HepG2 (cell line): ENCODE results near the gene TRMT2A. TPM values are rescaled to one million over a fixed set of nuclear protein-coding genes. Genes with fewer than 3 reads are reported as not detected.

Source experiments
- GABPA ChIP-seq, 2 experiments: IDR thresholded peaks; 2 replicates each; pipeline ENCODE4 v1.6.1; 2011 to 2016; ENCODE audit warnings: low read depth in 2 of 2, low read length in 1 of 2, missing biosample characterization in 1 of 2, missing genetic modification characterization in 1 of 2
- GATAD1 ChIP-seq: IDR thresholded peaks from 2 replicates; pipeline ENCODE4 v1.6.1; 2016; ENCODE audit warnings: missing genetic modification reagents, missing compliant biosample characterization
- HDAC6 ChIP-seq: fragments of 200-600 bp; sonication (generic); IDR thresholded peaks from 2 replicates; pipeline ENCODE4 v1.7.0; 2017; ENCODE audit warnings: mild to moderate bottlenecking, antibody characterized with exemption, low read length, low read depth
- LCORL ChIP-seq, 2 experiments: fragments of 450-650 bp in 1 of 2; sonication (generic) in 1 of 2; formaldehyde crosslinking in 1 of 2; IDR thresholded peaks; 2 replicates each; pipeline versions ENCODE4 v1.5.0 to v1.6.1; 2017 to 2020; ENCODE audit warnings: antibody characterized with exemption in 1 of 2, missing genetic modification reagents in 1 of 2
- MAF1 ChIP-seq: sonication (generic); formaldehyde crosslinking; IDR thresholded peaks from 2 replicates; pipeline ENCODE4 v1.5.0; 2020; ENCODE audit warnings: missing genetic modification reagents, borderline replicate concordance
- MBNL3 ChIP-seq: fragments of 250-450 bp; sonication (Bioruptor Pico); conservative IDR thresholded peaks from 2 replicates; pipeline ENCODE4 v1.8.0; 2022; ENCODE audit warnings: mild to moderate bottlenecking, inconsistent platforms
- NAIF1 ChIP-seq: sonication (generic); formaldehyde crosslinking; IDR thresholded peaks from 2 replicates; pipeline ENCODE4 v1.5.0; 2020; ENCODE audit warnings: mild to moderate bottlenecking, missing genetic modification reagents, borderline replicate concordance
- NCOR1 ChIP-seq: fragments of 200-600 bp; sonication (generic); IDR thresholded peaks from 2 replicates; pipeline ENCODE4 v1.7.0; 2017; ENCODE audit warnings: antibody characterized with exemption, low read length, borderline replicate concordance
- NFYB ChIP-seq: sonication (generic); formaldehyde crosslinking; IDR thresholded peaks from 2 replicates; pipeline ENCODE4 v1.4.0; 2020; ENCODE audit warnings: missing genetic modification reagents
- NONO ChIP-seq, 2 experiments: fragments of 450-650 bp in 1 of 2; sonication (generic) in 1 of 2; formaldehyde crosslinking in 1 of 2; IDR thresholded peaks in 1 of 2; conservative IDR thresholded peaks in 1 of 2; 2 replicates each; pipeline versions ENCODE4 v1.6.1 to v1.8.0; 2017 to 2022; ENCODE audit warnings: mild to moderate bottlenecking in 1 of 2, missing genetic modification reagents in 1 of 2, moderate library complexity in 1 of 2
- SMYD3 ChIP-seq: sonication (generic); formaldehyde crosslinking; IDR thresholded peaks from 2 replicates; pipeline ENCODE4 v1.8.1; 2023; ENCODE audit warnings: mild to moderate bottlenecking, missing genetic modification reagents
- SPEN ChIP-seq: sonication (generic); formaldehyde crosslinking; IDR thresholded peaks from 2 replicates; pipeline ENCODE4 v1.5.1; 2020; ENCODE audit warnings: low read depth, mild to moderate bottlenecking, missing genetic modification reagents
- SRSF9 ChIP-seq: fragments of 200-400 bp; formaldehyde crosslinking; IDR thresholded peaks from 2 replicates; pipeline ENCODE4 v1.6.1; 2018; ENCODE audit warnings: borderline replicate concordance, mild to moderate bottlenecking, low read depth, low read length; ENCODE audit not compliant: insufficient read depth, poor library complexity, severe bottlenecking
- SYNCRIP ChIP-seq: fragments of 200-400 bp; formaldehyde crosslinking; IDR thresholded peaks from 2 replicates; pipeline ENCODE4 v1.6.1; 2018; ENCODE audit warnings: mild to moderate bottlenecking, low read depth, low read length; ENCODE audit not compliant: insufficient read depth
- ZFY ChIP-seq: sonication (generic); formaldehyde crosslinking; IDR thresholded peaks from 2 replicates; pipeline ENCODE4 v1.4.0; 2020; ENCODE audit warnings: missing genetic modification reagents
- ZNF468 ChIP-seq: sonication (generic); formaldehyde crosslinking; IDR thresholded peaks from 2 replicates; pipeline ENCODE4 v1.8.0; 2022; ENCODE audit warnings: mild to moderate bottlenecking, moderate library complexity, missing genetic modification reagents
- ZNF598 ChIP-seq: sonication (generic); formaldehyde crosslinking; IDR thresholded peaks from 2 replicates; pipeline ENCODE4 v1.5.1; 2020; ENCODE audit warnings: mild to moderate bottlenecking, missing genetic modification reagents, borderline replicate concordance
- ZNF704 ChIP-seq: sonication (generic); formaldehyde crosslinking; IDR thresholded peaks from 2 replicates; pipeline ENCODE4 v1.8.1; 2023; ENCODE audit warnings: mild to moderate bottlenecking, inconsistent platforms, moderate library complexity, missing genetic modification reagents, borderline replicate concordance
- ZNF781 ChIP-seq: sonication (generic); formaldehyde crosslinking; IDR thresholded peaks from 2 replicates; pipeline ENCODE4 v1.5.1; 2020; ENCODE audit warnings: borderline replicate concordance, mild to moderate bottlenecking, missing genetic modification reagents; ENCODE audit errors: not compliant biosample characterization
- polyA plus RNA-seq, 8 experiments: library from polyadenylated mRNA; depleted of rRNA in 3 of 8; stranded (reverse) in 7 of 8; unstranded in 1 of 8; fragments of >200 nt; fragmentation: Illumina TruSeq in 4 of 8; extraction: Trizol in 4 of 8; gene quantifications; 2 replicates each; pipeline versions ENCODE4 v1.2.1 to v1.2.3, GENCODE V29; 2011 to 2016; ENCODE audit warnings: low read depth in 4 of 8, missing spikeins in 1 of 8, mixed read lengths in 1 of 8; ENCODE audit not compliant: insufficient read depth in 1 of 8
- total RNA-seq, 5 experiments: library from RNA; depleted of rRNA; stranded (reverse); fragments of >200 nt; fragmentation: Illumina TruSeq; extraction: Trizol; gene quantifications; 2 replicates each; pipeline ENCODE4 v1.2.3, GENCODE V29; 2016; ENCODE audit warnings: low read depth in 1 of 5
- TF ChIP-seq, protein P1 (sequence below): sonication (generic); formaldehyde crosslinking; IDR thresholded peaks from 2 replicates; pipeline ENCODE4 v1.5.0; 2020; ENCODE audit warnings: mild to moderate bottlenecking, missing genetic modification reagents
- TF ChIP-seq, protein P2 (sequence below): IDR thresholded peaks from 2 replicates; pipeline ENCODE4 v1.6.1; 2016
- TF ChIP-seq, protein P3 (sequence below): IDR thresholded peaks from 2 replicates; pipeline ENCODE4 v1.6.1; 2018; ENCODE audit warnings: missing genetic modification reagents, mild to moderate bottlenecking, missing compliant biosample characterization

TRMT2A gene
- total and polyA plus RNA-seq, 2 of the 13 experiments (the other 11 are each of a cell fraction or from before 2014, with no cell fraction given) = 24.0 to 30.3 TPM

GRCh38 chr22:20128902-20129746 lies 12.1 kb upstream of the TRMT2A start (continued):
- TF ChIP-seq ZNF704 (0 out of 2 replicates have a peak, but pooled peaks have one; percentile 48), NAIF1 (CRISPR knock-in tag) (no peak), SPEN (CRISPR knock-in tag) (no peak), ZNF468 (CRISPR knock-in tag) (no peak), SRSF9 (no peak), ZNF598 (CRISPR knock-in tag) (no peak), GABPA (IDR thresholded peaks at IDR 0.05; ENCODE audit: low read depth, low read length) (no peak), GABPA (CRISPR knock-in tag; IDR thresholded peaks at IDR 0.05; ENCODE audit: low read depth) (no peak), NFYB (CRISPR knock-in tag) (0 out of 2 replicates have a peak, but pooled peaks have one; percentile 18), HDAC6 (no peak), SMYD3 (CRISPR knock-in tag) (no peak), MAF1 (CRISPR knock-in tag) (no peak), LCORL (IDR thresholded peaks at IDR 0.05) (no peak), LCORL (CRISPR knock-in tag; IDR thresholded peaks at IDR 0.05) (peak; percentile 66), ZFY (CRISPR knock-in tag) (peak; percentile 36; the same call in 1 of the 2 replicates), GATAD1 (CRISPR knock-in tag) (no peak), NONO (IDR thresholded peaks at IDR 0.05) (no peak), NONO (CRISPR knock-in tag; conservative IDR thresholded peaks at IDR 0.05) (0 out of 2 replicates have a peak, but pooled peaks have one; percentile 38), SYNCRIP (no peak), MBNL3 (CRISPR knock-in tag) (no peak), ZNF781 (CRISPR knock-in tag) (no peak), NCOR1 (peak; percentile 45; the same call in 1 of the 2 replicates)
- TF ChIP-seq, protein P1, sequence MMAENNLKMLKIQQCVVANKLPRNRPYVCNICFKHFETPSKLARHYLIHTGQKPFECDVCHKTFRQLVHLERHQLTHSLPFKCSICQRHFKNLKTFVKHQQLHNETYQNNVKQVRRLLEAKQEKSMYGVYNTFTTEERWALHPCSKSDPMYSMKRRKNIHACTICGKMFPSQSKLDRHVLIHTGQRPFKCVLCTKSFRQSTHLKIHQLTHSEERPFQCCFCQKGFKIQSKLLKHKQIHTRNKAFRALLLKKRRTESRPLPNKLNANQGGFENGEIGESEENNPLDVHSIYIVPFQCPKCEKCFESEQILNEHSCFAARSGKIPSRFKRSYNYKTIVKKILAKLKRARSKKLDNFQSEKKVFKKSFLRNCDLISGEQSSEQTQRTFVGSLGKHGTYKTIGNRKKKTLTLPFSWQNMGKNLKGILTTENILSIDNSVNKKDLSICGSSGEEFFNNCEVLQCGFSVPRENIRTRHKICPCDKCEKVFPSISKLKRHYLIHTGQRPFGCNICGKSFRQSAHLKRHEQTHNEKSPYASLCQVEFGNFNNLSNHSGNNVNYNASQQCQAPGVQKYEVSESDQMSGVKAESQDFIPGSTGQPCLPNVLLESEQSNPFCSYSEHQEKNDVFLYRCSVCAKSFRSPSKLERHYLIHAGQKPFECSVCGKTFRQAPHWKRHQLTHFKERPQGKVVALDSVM (CRISPR knock-in tag) = no peak
- TF ChIP-seq, protein P2, sequence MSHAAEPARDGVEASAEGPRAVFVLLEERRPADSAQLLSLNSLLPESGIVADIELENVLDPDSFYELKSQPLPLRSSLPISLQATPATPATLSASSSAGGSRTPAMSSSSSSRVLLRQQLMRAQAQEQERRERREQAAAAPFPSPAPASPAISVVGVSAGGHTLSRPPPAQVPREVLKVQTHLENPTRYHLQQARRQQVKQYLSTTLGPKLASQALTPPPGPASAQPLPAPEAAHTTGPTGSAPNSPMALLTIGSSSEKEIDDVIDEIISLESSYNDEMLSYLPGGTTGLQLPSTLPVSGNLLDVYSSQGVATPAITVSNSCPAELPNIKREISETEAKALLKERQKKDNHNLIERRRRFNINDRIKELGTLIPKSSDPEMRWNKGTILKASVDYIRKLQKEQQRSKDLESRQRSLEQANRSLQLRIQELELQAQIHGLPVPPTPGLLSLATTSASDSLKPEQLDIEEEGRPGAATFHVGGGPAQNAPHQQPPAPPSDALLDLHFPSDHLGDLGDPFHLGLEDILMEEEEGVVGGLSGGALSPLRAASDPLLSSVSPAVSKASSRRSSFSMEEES (CRISPR knock-in tag) = no peak
- TF ChIP-seq, protein P3, sequence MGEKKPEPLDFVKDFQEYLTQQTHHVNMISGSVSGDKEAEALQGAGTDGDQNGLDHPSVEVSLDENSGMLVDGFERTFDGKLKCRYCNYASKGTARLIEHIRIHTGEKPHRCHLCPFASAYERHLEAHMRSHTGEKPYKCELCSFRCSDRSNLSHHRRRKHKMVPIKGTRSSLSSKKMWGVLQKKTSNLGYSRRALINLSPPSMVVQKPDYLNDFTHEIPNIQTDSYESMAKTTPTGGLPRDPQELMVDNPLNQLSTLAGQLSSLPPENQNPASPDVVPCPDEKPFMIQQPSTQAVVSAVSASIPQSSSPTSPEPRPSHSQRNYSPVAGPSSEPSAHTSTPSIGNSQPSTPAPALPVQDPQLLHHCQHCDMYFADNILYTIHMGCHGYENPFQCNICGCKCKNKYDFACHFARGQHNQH (CRISPR knock-in tag) = 0 out of 2 replicates have a peak, but pooled peaks have one; percentile 19
